ENCODE data around the gene TRAPPC11.
A peak's percentile ranks its signal among the peaks of the same experiment; 100 is the strongest.

The TRAPPC11 gene

DNA sequence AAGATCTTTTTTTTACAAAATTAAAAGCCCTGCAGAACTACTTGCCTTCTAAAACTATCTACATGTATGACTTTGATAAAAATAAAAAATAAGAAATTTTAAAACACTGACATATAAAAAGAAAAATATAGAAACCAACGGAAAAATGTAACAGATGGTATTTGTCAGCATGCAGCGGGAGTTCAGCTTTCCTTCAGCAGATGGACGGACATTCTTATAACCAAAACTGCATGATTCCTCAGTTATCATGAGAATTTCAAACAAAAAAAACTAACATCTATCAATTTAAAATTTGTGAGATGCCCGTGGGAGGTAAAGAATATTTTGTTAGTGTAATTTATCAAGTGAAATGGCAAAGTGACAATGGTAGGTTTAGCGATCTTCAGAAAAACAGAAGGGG, 23.4 kb upstream of the TRAPPC11 start:
- Mint-ChIP-seq H3K27me3 (ENCODE audit: low read depth, poor library complexity) (peaks cover 6% of the 10 kb centered on the region), H3K36me3 (ENCODE audit: low read depth) (no peaks in the 10 kb centered on the region), H3K4me1 (peaks cover 33% of the 10 kb centered on the region), H3K4me3 (no peak overlapping the region), H3K27ac (peak overlapping the region; percentile 98), H3K9me3 (no peaks in the 10 kb centered on the region)
- DNase-seq = no peak
- TF ChIP-seq, protein P1, sequence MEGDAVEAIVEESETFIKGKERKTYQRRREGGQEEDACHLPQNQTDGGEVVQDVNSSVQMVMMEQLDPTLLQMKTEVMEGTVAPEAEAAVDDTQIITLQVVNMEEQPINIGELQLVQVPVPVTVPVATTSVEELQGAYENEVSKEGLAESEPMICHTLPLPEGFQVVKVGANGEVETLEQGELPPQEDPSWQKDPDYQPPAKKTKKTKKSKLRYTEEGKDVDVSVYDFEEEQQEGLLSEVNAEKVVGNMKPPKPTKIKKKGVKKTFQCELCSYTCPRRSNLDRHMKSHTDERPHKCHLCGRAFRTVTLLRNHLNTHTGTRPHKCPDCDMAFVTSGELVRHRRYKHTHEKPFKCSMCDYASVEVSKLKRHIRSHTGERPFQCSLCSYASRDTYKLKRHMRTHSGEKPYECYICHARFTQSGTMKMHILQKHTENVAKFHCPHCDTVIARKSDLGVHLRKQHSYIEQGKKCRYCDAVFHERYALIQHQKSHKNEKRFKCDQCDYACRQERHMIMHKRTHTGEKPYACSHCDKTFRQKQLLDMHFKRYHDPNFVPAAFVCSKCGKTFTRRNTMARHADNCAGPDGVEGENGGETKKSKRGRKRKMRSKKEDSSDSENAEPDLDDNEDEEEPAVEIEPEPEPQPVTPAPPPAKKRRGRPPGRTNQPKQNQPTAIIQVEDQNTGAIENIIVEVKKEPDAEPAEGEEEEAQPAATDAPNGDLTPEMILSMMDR (IDR thresholded peaks at IDR 0.05) = no peak

DNA sequence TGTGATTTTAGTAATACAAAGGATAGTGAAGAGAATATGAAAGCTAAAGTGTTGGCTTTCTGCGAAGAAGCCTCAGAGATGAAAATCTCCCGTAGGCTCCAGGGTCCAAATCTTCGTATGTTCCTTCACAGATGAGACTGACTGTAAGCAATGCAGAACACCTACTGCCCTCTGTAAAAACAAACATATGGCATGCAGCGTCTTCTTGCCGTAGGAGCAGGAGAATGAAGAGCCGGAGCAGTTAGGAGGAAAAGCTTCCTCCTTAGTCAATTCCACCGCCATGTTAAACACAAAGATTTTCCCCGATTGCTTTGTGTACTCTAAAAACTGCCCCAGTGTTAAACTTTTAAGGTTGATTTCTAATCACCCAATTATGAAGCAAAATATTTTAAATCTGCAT, 22.6 kb upstream of the TRAPPC11 start:
- TF ChIP-seq, protein P1 (IDR thresholded peaks at IDR 0.05) = no peak
- H3K27ac Mint-ChIP-seq = peak overlapping the region; percentile 59
- H3K4me3 Mint-ChIP-seq = no peak overlapping the region
- H3K9me3 Mint-ChIP-seq = no peaks in the 10 kb centered on the region
- peaks cover 5% of the 10 kb centered on the region for H3K36me3 Mint-ChIP-seq (ENCODE audit: low read depth)
- H3K4me1 Mint-ChIP-seq = peaks cover 33% of the 10 kb centered on the region
- DNase-seq = no peak
- peaks cover 6% of the 10 kb centered on the region for H3K27me3 Mint-ChIP-seq (ENCODE audit: low read depth, poor library complexity)

DNA sequence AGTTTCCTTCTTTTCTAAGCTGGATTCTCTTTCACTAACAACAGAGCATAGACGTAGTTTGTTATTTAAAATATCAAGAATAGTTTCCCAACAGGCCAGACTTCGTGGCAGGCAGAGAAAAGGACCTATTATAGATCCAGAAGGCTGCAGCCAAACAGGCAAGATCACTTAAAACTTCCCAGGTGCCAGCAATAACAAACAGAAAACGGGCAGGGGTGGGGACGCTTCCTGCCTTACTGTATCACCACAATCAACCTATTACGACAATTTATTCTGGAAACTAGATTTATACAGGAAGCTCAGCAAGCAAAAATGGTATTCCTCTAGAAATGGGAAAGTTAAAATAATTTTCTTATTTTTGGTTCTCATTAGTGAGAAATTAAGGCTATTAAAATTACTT, 22.2 kb upstream of the TRAPPC11 start:
- DNase-seq = no peak
- no peak overlapping the region for H3K4me3 Mint-ChIP-seq
- peaks cover 33% of the 10 kb centered on the region for H3K4me1 Mint-ChIP-seq
- H3K27me3 Mint-ChIP-seq (ENCODE audit: low read depth, poor library complexity) = peaks cover 6% of the 10 kb centered on the region
- H3K9me3 Mint-ChIP-seq = no peaks in the 10 kb centered on the region
- peaks cover 9% of the 10 kb centered on the region for H3K36me3 Mint-ChIP-seq (ENCODE audit: low read depth)
- H3K27ac Mint-ChIP-seq = peak overlapping the region; percentile 59
- TF ChIP-seq, protein P1 (IDR thresholded peaks at IDR 0.05) = no peak

DNA sequence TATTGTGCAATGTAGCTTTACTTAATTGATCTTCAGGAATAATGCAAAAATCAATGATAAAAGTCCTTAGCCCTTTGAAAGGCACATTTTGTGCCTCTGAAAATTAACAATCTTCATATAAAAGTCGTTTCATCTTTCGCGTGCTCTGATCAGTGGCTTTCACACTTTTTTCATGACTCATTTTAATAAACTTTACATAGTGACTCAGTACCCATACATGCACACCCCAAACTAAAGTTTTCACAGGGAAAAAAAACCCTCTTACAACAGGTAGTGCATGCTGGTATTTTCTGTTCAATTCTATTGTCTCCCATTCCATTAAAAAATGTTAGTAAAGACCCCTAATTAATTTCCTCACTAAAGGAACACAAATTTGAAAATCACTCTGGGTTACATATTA, 21.6 kb upstream of the TRAPPC11 start:
- peaks cover 32% of the 10 kb centered on the region for H3K4me1 Mint-ChIP-seq
- no peaks in the 10 kb centered on the region for H3K9me3 Mint-ChIP-seq
- no peak overlapping the region for H3K4me3 Mint-ChIP-seq
- TF ChIP-seq, protein P1 (IDR thresholded peaks at IDR 0.05) = no peak
- peaks cover 13% of the 10 kb centered on the region for H3K36me3 Mint-ChIP-seq (ENCODE audit: low read depth)
- peaks cover 6% of the 10 kb centered on the region for H3K27me3 Mint-ChIP-seq (ENCODE audit: low read depth, poor library complexity)
- DNase-seq = no peak
- H3K27ac Mint-ChIP-seq = no peak overlapping the region

DNA sequence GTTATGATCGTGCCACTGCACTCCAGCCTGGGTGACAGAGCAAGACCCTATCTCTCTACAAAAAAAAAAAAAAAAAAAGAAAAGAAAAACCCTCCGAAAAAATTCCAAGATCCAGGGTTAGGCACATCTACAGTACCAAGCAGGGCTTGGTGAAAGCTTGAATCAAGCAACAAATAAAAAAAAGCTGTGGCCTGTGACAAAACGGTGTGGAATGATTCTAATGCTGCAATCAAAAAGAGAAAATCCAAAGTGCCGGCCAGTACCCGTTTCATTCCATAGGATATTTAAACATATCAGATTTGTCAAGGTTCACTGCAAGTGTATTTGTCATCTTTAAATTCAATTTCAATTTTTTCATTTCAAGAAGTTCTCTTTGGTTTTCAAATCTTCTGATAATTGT, 20.7 kb upstream of the TRAPPC11 start:
- Mint-ChIP-seq H3K9me3 (no peaks in the 10 kb centered on the region), H3K36me3 (ENCODE audit: low read depth) (peaks cover 15% of the 10 kb centered on the region), H3K4me3 (no peak overlapping the region), H3K4me1 (peaks cover 27% of the 10 kb centered on the region), H3K27me3 (ENCODE audit: low read depth, poor library complexity) (peaks cover 3% of the 10 kb centered on the region), H3K27ac (no peak overlapping the region)
- no peak for DNase-seq
- TF ChIP-seq, protein P1 (IDR thresholded peaks at IDR 0.05) = no peak

DNA sequence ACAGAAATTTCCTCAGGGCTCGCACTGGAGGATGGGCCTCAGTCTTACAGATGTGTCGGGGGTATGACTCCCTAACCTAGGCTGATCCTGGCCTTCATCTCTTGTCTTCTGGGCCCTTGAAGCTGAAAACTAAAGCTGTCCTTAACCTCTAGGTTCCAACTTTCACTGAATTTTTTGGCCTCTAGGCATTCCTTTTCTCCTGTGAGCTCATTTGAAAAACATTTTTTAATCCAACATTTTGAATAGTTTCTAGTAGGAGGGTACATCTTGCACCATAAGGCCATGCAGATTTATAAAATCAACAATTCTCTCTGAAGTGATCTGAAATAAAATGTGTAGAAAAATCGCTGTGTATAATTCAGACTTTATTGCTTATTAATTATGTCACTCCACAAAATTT, 19.8 kb upstream of the TRAPPC11 start:
- no peak for DNase-seq
- TF ChIP-seq, protein P1 (IDR thresholded peaks at IDR 0.05) = no peak
- H3K36me3 Mint-ChIP-seq (ENCODE audit: low read depth) = peaks cover 23% of the 10 kb centered on the region
- H3K4me3 Mint-ChIP-seq = no peak overlapping the region
- no peaks in the 10 kb centered on the region for H3K9me3 Mint-ChIP-seq
- H3K27me3 Mint-ChIP-seq (ENCODE audit: low read depth, poor library complexity) = peaks cover under 1% of the 10 kb centered on the region
- H3K4me1 Mint-ChIP-seq = peaks cover 27% of the 10 kb centered on the region
- H3K27ac Mint-ChIP-seq = no peak overlapping the region

Measured in nephron progenitor cell (in vitro differentiated cells).